GM23338 (cell line): ENCODE measurements around the gene PSMD6.

Source experiments
- CREB1 ChIP-seq: fragments of 250-450 bp; sonication (Bioruptor Pico); IDR thresholded peaks from 2 replicates; pipeline ENCODE4 v1.5.0; 2020; ENCODE audit warnings: low read depth, mild to moderate bottlenecking, moderate library complexity
- CTCF ChIP-seq, 2 experiments: fragments of 200-600 bp in 1 of 2; sonication (generic) in 1 of 2; conservative IDR thresholded peaks; 2 replicates each; pipeline versions ENCODE4 v1.5.1 to v1.6.1; 2016 to 2017; ENCODE audit warnings: antibody characterized with exemption in 2 of 2, low read depth in 2 of 2, mild to moderate bottlenecking in 2 of 2, moderate library complexity in 1 of 2
- EZH2 ChIP-seq: fragments of 200-600 bp; sonication (generic); IDR thresholded peaks from one replicate; pipeline ENCODE4 v1.8.0; 2017; ENCODE audit warnings: antibody characterized with exemption, mild to moderate bottlenecking, low read depth; ENCODE audit not compliant: unreplicated experiment
- NANOG ChIP-seq: IDR thresholded peaks from 2 replicates; pipeline ENCODE4 v1.6.1; 2016; ENCODE audit warnings: antibody characterized with exemption, borderline replicate concordance
- POLR2AphosphoS5 ChIP-seq: IDR thresholded peaks from 2 replicates; pipeline ENCODE4 v1.6.1; 2016; ENCODE audit warnings: antibody characterized with exemption, low read depth
- TF ChIP-seq, protein P1 (sequence below): IDR thresholded peaks from one replicate; pipeline ENCODE4 v1.6.1; 2018; ENCODE audit warnings: antibody characterized with exemption; ENCODE audit not compliant: unreplicated experiment

GRCh38 chr3:63991666-63992065 lies 31.6 kb downstream of the PSMD6 start:
- TF ChIP-seq CTCF (conservative IDR thresholded peaks at IDR 0.05; ENCODE audit: low read depth in 2 of 2): no peak
- TF ChIP-seq EZH2: no peak
- no peak for TF ChIP-seq POLR2AphosphoS5
- TF ChIP-seq, protein P1, sequence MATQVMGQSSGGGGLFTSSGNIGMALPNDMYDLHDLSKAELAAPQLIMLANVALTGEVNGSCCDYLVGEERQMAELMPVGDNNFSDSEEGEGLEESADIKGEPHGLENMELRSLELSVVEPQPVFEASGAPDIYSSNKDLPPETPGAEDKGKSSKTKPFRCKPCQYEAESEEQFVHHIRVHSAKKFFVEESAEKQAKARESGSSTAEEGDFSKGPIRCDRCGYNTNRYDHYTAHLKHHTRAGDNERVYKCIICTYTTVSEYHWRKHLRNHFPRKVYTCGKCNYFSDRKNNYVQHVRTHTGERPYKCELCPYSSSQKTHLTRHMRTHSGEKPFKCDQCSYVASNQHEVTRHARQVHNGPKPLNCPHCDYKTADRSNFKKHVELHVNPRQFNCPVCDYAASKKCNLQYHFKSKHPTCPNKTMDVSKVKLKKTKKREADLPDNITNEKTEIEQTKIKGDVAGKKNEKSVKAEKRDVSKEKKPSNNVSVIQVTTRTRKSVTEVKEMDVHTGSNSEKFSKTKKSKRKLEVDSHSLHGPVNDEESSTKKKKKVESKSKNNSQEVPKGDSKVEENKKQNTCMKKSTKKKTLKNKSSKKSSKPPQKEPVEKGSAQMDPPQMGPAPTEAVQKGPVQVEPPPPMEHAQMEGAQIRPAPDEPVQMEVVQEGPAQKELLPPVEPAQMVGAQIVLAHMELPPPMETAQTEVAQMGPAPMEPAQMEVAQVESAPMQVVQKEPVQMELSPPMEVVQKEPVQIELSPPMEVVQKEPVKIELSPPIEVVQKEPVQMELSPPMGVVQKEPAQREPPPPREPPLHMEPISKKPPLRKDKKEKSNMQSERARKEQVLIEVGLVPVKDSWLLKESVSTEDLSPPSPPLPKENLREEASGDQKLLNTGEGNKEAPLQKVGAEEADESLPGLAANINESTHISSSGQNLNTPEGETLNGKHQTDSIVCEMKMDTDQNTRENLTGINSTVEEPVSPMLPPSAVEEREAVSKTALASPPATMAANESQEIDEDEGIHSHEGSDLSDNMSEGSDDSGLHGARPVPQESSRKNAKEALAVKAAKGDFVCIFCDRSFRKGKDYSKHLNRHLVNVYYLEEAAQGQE: no peak
- no peak for TF ChIP-seq NANOG
- TF ChIP-seq CREB1 (CRISPR knock-in tag): no peak
